Upper lobe of right lung (tissue), 1 donor: Measurements from ENCODE around the gene KCTD1. TPM values are rescaled to one million over a fixed set of nuclear protein-coding genes. Genes with fewer than 3 reads are reported as not detected.
"Not testable (repeated sequence)": the region's sequence is repeated elsewhere in the genome, so short reads cannot be mapped to it uniquely, and the experiment has no call there.

Experiments used
- ATAC-seq: fragments of 200-7000 bp; cut with Tn5 transposase; one replicate; pipeline ENCODE4 v1.9.1; 2020; ENCODE audit warnings: mild to moderate bottlenecking, moderate library complexity
- DNase-seq: peaks from one replicate; pipeline ENCODE4 v3.0.0-alpha.2; 2020
- H3K27ac ChIP-seq: fragments of 200-600 bp; one replicate; pipeline ENCODE4 v1.8.0; 2022
- H3K27me3 ChIP-seq: fragments of 200-600 bp; one replicate; pipeline ENCODE4 v1.8.0; 2022; ENCODE audit warnings: mild to moderate bottlenecking
- H3K36me3 ChIP-seq: fragments of 200-600 bp; one replicate; pipeline ENCODE4 v1.8.0; 2022
- H3K4me1 ChIP-seq: fragments of 200-600 bp; one replicate; pipeline ENCODE4 v1.8.0; 2022
- H3K4me3 ChIP-seq: fragments of 200-600 bp; one replicate; pipeline ENCODE4 v1.8.0; 2022; ENCODE audit warnings: mild to moderate bottlenecking
- H3K9me3 ChIP-seq: fragments of 200-600 bp; one replicate; pipeline ENCODE4 v1.8.0; 2022
- intact Hi-C: fragments of 100-400 bp; cut with DNase I; formaldehyde crosslinking; loops from one replicate; pipeline ENCODE4 v1.11.0; 2022
- total RNA-seq: library from RNA; stranded (reverse); fragmentation: NEBNext Ultra II Directional; extraction: Animal tissue kit (Norgen Biotek cat#: 25700); gene quantifications from one replicate; pipeline ENCODE4 v1.2.1, GENCODE V29; 2021
- TF ChIP-seq, protein P1 (sequence below): fragments of 200-600 bp; IDR thresholded peaks from one replicate; pipeline ENCODE4 v1.8.0; 2022; ENCODE audit warnings: antibody characterized with exemption
- donor health status: DM: no; HTN: yes; CAD: no; lungs with severe emphysema.

KCTD1 gene
- total RNA-seq, 1 donor from 2014 or later, result 9.8 TPM

DNA sequence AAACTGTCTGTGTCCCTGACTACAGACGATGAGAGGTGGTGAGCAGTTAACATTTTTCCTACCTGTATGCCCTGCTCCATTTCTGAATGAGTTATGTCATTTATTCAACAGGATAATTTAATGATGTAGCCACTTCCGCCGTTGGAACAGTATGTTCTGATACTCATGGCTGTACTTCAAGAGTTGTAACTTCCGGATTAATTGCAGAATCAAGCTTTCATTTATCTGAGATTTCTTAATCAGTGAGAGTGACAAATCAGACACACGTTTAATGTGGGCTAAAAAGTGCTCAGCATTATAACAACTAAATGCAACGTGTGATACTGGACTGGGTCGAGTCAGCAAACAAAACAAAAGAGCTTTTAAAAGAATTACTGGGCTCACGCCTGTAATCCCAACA lies 107.7 kb downstream of the KCTD1 start:
- no peaks in the 10 kb centered on the region for H3K27me3 ChIP-seq
- TF ChIP-seq, protein P1, sequence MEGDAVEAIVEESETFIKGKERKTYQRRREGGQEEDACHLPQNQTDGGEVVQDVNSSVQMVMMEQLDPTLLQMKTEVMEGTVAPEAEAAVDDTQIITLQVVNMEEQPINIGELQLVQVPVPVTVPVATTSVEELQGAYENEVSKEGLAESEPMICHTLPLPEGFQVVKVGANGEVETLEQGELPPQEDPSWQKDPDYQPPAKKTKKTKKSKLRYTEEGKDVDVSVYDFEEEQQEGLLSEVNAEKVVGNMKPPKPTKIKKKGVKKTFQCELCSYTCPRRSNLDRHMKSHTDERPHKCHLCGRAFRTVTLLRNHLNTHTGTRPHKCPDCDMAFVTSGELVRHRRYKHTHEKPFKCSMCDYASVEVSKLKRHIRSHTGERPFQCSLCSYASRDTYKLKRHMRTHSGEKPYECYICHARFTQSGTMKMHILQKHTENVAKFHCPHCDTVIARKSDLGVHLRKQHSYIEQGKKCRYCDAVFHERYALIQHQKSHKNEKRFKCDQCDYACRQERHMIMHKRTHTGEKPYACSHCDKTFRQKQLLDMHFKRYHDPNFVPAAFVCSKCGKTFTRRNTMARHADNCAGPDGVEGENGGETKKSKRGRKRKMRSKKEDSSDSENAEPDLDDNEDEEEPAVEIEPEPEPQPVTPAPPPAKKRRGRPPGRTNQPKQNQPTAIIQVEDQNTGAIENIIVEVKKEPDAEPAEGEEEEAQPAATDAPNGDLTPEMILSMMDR, result no peak
- ATAC-seq (peak; percentile 84), DNase-seq (no peak)
- intact Hi-C loops, result no loop called here
- no peaks in the 10 kb centered on the region for H3K9me3 ChIP-seq
- no peak overlapping the region for H3K4me3 ChIP-seq
- no peak overlapping the region for H3K27ac ChIP-seq
- no peaks in the 10 kb centered on the region for H3K4me1 ChIP-seq
- no peaks in the 10 kb centered on the region for H3K36me3 ChIP-seq

DNA sequence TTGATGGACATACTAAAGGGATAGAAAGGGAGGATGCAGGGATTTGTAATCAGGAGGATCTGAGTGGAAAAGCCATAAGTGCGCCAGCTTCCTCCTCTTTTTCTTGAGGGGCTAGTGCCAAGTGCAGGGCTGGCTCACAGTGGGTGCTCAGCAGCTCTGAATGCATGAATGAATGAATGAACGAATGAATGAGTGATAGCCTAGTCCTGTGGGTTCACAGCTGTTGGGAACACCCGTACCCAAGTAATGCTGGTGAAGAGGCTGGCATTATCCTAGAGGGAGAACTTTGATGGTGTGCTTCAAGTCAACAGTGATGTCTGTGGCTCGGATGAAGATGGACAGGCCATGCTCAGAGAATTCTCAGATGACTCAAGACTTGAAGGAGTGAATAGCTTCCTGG lies 108.8 kb downstream of the KCTD1 start:
- no peak overlapping the region for H3K4me3 ChIP-seq
- H3K9me3 ChIP-seq, result no peaks in the 10 kb centered on the region
- no peaks in the 10 kb centered on the region for H3K4me1 ChIP-seq
- no peaks in the 10 kb centered on the region for H3K27me3 ChIP-seq
- intact Hi-C loops, result no loop called here
- no peak overlapping the region for H3K27ac ChIP-seq
- no peak for ATAC-seq
- DNase-seq, result no peak
- TF ChIP-seq, protein P1, result no peak
- no peaks in the 10 kb centered on the region for H3K36me3 ChIP-seq

DNA sequence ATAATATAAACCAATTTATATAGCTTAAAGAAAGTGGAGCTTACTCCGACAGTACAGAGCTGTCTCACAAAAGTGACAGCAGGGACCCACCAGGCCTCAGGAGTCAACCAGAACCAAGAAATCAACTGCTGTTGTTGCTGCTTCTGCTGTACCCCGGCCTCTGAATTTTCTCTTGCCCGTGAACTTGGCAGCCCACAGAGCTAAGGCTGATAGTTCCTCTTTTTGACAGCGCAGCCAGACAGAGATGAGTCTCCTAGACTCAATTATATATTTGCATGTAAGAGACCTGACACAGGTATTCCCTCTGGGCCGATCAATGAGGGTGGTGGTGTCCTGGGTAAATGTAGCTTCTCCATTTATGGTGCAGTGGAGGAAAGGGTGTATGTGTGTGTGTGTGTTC lies 109.4 kb downstream of the KCTD1 start:
- Histone ChIP-seq H3K27me3 (no peaks in the 10 kb centered on the region), H3K4me1 (no peaks in the 10 kb centered on the region), H3K36me3 (no peaks in the 10 kb centered on the region), H3K27ac (no peak overlapping the region), H3K4me3 (no peak overlapping the region), H3K9me3 (no peaks in the 10 kb centered on the region)
- DNase-seq, result no peak
- intact Hi-C loops, result no loop called here
- no peak for ATAC-seq
- TF ChIP-seq, protein P1, result no peak

DNA sequence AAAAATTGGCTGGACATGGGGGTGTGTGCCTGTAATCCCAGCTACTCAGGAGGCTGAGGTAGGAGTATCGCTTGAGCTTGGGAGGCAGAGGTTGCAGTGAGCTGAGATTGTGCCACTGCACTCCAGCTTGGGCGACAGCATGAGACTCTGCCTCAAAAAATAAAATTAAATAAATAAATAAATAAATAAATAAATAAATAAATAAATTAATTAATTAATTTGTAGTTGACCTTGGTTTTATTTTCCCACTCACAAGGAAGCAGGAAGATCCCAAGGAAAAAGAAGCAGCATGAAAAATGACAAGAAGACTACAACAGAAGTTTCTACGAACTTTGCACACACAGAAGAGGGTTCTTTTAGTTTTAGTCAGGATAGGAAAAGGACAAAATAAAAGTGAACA lies 110.7 kb downstream of the KCTD1 start:
- H3K4me1 ChIP-seq, H3K27me3 ChIP-seq, H3K4me3 ChIP-seq, H3K27ac ChIP-seq, ATAC-seq, intact Hi-C loops, DNase-seq, H3K36me3 ChIP-seq, H3K9me3 ChIP-seq: not testable (repeated sequence)

DNA sequence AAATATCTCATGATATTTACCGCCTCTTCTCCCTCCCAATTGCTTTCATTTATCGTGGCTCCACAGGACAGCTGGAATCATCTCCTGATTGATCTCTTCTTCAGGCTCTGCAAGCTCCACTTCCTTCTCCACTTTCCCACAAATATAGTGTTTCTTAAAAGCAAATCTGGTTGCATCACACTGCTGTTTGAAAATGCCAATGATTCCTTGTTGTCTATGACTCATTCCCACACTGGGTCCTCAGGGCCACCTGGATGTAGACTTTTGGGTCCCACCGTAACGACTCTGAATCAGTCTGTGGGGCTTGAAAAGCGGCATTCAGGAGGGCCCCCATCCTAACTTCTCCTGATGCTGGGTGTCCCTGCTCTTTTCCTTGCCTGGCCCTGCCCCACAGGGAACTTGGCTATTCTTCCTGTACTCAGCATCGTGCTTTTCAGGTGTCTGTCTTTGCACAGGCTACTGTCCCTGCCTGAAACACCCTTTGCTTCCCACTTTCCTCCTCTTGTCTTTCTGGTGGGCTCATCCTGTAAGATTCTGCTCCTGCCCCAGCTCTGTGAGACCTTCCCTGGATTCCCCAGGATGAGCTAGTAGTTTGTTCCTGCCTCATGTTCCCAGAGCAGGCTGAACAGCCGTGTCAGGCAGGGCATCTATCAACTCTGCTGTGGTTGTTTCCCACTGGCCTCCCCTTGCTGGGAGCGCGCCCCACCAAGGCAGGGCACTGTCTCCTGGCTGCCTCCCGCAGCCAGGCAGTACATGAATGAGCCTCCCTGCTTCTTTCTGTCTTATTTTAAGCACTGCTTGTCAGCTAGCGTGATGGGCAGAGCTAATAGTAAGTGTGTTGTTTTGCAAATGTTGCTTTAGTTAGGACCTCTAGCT lies 111.9 kb downstream of the KCTD1 start:
- Histone ChIP-seq H3K9me3 (no peaks in the 10 kb centered on the region), H3K36me3 (no peaks in the 10 kb centered on the region), H3K4me1 (no peaks in the 10 kb centered on the region), H3K27ac (no peak overlapping the region), H3K4me3 (no peak overlapping the region), H3K27me3 (no peaks in the 10 kb centered on the region)
- no peak for DNase-seq
- ATAC-seq, result no peak
- intact Hi-C loops, result no loop called here
- TF ChIP-seq, protein P1, result no peak

DNA sequence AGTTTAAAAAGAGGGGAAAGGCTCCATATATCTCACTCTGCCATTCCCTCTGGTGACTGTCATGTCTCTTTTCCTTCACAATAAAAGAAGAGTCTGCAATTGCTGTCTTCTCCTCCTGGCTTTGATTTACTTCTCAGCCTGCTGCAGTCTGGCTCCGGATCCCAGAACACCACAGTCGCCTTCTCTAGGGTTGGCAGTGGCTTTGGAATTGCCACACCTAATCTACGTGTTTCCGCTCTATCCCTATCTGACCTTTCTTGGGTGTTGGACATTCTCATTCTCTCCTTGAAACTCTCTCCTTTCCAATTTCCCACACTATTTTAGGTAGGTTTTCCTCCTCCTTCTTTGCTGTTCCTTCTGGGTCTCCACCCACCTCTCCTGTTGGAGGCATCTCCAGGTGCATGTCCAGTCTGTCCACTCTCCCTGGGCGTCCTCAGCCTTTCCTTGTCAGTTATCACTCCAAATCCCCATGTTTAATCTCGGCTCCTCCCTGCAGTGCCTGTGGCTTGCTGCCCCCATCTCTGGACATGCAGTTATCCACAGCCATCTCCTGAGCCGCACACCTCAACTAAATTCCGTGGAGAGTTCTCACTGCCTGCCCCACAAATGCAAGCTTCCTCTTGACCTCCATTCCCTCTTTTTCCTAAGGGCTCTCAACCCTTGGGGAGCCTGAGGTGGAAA lies 112.8 kb downstream of the KCTD1 start:
- Histone ChIP-seq H3K27ac (no peak overlapping the region), H3K4me1 (no peaks in the 10 kb centered on the region), H3K4me3 (no peak overlapping the region), H3K36me3 (no peaks in the 10 kb centered on the region), H3K27me3 (no peaks in the 10 kb centered on the region), H3K9me3 (no peaks in the 10 kb centered on the region)
- DNase-seq (no peak), ATAC-seq (no peak)
- TF ChIP-seq, protein P1, result no peak
- intact Hi-C loops, result no loop called here
